Stimulated activated CD4-positive, alpha-beta T cell treated with anti-CD3 and anti-CD28 coated beads, TNF-alpha, amount 100 ng/mL, for 24 hours (primary cell): Measurements from ENCODE around the gene FNDC8.
"Not testable (repeated sequence)": the region's sequence is repeated elsewhere in the genome, so short reads cannot be mapped to it uniquely, and the experiment has no call there.

Experiments used
- DNase-seq, 3 experiments: peaks; one replicate each; pipeline ENCODE4 v3.0.0-alpha.2; 2020; ENCODE audit warnings: low read depth in 3 of 3

FNDC8 gene

DNA sequence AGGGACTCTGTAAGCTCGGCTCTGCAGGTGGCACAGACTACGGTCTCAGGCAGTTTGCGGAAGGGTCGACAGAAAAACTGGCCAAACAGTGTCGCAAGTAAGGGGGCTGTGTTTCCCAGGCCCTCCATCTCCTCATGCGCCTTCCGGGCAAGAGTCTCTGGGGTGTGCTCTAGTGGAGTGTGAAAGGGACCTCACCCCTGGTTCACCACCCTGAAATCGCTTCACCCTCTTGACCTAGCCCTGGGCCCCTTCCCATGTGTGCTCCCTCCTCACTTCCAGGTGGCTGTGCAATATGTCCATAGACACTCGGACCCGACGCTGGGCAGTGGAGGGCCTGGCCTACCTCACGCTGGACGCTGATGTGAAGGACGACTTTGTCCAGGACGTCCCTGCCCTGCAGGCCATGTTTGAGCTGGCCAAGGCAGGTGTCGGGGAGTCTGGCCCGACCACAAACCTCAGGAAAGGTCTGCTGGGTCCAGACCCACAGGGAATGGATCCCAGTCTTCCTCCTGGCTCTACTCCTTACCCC lies 48.5 kb downstream of the FNDC8 start:
- DNase-seq = no peak

DNA sequence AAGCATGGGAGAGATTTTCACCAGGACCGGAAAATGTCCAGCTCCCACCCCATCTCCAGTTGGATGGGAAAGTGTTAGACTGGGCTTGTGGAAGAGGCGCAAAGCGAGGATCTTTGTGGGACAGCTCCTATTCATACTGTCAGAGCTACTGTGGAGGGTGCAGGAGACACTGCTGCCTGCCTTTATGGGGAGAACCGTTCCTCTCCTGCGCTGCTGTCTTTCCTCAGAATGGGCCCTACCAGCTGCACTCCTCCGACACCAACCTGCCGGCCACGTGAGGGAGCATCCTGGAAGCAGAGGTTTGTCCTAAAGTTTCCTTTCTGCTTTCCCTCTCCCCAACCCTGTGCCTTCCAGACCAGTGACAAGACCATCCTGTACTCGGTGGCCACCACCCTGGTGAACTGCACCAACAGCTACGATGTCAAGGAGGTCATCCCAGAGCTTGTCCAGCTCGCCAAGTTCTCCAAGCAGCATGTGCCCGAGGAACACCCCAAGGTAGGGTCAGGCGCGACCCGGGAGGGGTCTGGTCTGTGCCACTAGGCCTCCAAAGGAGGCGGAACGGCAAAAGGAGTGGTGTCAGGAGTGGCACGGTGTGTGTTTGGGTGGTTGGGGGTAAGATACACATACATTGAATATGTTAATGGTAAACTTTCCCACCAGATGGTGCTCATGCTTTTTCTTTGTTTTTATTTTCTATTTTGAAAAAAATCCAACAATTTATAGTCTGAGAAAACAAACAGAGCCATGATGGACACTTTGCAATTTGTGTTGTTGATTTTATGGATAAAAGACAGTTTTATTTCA lies 49.8 kb downstream of the FNDC8 start:
- no peak for DNase-seq

DNA sequence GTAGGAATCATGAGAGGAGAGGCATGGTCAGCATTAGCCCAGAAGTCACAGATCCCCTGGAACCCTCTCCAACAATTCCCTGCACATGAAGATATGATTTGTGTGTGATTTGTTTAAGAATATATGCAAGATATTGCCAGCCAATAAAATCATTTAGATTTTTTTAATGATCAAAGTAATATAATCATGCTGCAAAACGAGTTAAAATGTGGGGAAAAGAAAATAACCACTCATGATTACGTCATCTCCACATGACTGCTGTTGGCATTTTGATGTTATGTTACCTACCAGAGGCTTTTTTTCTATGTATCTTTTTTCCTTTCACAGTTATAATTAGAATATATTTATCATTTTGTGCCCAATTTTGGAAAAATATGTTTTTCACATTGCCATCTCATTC lies 50.4 kb downstream of the FNDC8 start:
- DNase-seq = no peak

DNA sequence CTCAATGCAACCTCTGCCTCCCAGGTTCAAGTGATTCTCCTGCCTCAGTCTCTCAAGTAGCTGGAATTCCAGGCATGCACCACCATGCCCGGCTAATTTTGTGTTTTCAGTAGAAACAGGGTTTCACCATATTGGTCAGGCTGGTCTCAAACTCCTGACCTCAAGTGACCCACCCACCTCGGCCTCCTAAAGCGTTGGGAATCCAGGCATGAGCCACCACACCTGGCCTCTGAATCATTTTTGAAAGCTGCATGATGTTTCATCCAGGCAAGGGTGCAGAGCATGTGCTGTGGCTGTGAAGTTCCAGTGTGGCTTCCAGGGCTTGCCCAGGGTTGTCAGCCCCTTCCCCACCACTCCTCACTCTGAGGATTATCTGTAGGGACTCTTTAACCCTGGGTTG lies 50.9 kb downstream of the FNDC8 start:
- DNase-seq = not testable (repeated sequence)

DNA sequence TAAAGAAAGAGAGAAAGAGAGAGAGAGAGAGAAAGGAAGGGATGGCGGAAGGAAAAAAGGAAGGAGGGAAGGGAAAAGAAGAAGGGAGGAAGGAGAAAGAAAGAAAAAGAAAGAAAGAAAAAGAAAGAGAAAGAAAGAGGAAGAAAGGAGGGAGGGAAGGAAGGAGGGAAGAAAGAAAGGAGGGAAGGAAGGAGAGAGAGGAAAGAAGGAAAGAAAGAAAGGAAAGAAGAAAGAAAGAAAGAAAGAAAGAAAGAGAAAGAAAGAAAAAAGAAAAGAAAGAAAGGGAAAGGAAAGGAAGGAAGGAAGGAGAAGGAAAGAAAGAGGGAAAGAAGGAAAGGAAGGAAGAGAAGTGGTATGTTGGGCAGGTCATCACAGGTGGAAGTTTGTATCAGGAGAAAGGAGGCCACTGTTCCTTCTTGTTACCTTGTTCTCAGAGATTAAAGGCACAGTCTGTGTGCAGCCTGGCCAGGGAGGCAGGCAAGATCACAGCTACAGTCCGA lies 53.5 kb downstream of the FNDC8 start:
- no peak for DNase-seq

DNA sequence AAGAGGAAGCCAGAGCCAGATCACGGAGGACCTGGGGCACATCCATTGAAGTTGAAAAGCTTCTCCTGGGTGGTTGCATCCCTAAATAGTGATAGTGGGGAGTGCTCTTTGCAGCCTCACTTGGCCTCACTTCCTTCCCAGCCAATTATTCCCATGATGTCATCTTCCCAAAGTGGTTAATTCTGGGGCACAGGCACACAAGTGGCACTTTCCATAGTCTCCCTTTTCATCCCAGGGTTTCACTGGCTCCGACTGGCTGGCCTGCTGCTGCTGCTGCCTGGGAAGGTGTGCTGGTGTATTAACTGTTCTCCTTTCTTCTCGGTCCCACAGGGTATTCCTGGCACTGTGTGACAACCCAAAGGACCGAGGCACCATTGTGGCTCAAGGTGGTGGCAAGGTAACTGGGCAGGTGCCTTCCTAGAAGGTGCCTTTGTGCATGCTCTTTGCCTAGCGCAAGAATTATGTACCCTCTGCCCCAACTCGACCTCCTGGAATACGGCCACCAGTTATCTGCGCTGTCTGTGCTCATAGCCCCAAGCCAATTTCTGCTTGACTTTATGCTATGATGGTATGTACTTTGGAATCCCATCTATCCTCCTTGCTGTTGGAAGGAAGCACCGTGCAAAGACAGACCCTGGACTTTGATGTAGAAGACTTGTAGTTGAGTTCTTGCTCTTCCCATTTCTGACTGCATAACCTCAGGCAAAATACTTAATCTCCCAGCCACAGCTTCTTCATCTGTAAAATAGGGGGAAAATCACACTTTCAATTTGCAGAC lies 54.4 kb downstream of the FNDC8 start:
- no peak for DNase-seq

DNA sequence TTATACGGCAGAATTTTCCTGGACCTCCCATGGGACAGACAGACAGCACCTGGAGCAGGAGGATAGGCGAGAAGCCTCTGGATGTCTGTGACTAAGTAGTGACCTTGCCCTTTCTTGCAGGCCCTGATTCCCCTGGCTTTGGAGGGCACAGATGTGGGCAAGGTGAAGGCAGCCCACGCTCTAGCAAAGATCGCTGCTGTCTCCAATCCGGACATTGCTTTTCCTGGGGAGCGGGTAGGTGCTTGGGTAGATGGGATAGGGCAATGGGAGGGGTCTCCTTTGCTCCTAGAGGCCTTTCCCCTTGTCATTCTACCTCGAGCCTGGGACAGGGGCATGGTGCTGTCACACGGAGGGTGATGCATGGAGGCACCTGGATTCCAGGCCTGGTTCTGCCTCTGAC lies 55.5 kb downstream of the FNDC8 start:
- DNase-seq = no peak

DNA sequence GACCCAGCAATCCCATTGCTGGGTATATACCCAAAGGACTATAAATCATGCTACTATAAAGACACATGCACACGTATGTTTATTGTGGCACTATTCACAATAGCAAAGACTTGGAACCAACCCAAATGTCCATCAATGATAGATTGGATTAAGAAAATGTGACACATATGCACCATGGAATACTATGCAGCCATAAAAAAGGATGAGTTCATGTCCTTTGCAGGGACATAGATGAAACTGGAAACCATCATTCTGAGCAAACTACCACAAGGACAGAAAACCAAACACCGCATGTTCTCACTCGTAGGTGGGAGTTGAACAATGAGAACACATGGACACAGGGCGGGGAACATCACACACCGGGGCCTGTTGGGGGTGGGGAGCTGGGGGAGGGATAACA lies 58.0 kb downstream of the FNDC8 start:
- DNase-seq = not testable (repeated sequence)
